ENCODE measurements around the gene ITPKA.
"Not testable (repeated sequence)": the region's sequence is repeated elsewhere in the genome, so short reads cannot be mapped to it uniquely, and the experiment has no call there.

The ITPKA gene

DNA sequence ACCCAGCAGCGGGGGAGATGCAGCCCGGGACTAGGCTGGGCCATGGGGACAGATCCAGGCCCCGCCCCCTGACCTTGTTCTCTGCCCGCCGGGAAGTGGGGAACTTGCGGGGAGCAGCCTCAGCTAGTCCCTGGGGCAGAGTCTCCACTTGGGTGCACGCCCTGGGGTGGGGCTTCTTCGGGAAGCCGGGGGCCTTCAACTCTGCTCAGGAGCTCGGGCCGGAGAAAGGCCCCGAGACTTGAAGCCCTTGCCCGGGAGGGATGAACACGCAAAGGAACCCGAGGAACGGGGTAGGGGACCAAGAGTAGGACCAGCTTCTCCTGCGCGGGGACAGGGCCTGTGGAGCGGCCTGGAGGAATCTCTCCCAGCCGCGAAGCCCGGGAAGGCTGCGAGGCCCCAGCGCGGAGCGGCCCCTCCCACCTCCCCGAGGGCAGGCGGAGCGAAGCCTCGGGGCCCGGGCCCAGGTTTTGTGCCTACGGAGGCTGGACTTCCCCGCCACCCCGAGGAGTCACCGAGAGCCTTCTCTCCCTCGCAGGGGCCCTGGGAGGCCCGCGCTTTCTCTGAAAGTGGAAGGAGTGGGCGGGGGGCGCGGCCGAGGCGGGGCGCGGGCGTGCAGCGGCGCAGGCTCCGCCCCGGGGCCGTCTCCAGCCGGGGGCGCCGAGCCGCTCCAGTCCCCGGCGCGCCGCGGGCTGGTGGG is at the start of gene ITPKA:
Gene ITPKA, plus strand, starts transcription at position 670 of the 697 bp plus-strand sequence. CDS start 54 bp downstream, outside the sequence.
- peak within 1 kb of the TSS; percentile 59 to 79 for H3K4me3 ChIP-seq (ENCODE audit: low read depth in 1 of 2, low read length in 2 of 2)
- H3K27me3 ChIP-seq (ENCODE audit: low read depth, low read length) = peaks cover 20% of the 10 kb centered on the region
- peak within 1 kb of the TSS; percentile 45 for H3K27ac ChIP-seq (ENCODE audit: low read length)
- H3K4me1 ChIP-seq (ENCODE audit: control insufficient read depth in 1 of 2, insufficient read depth in 2 of 2, low read length in 2 of 2) = peaks cover 7 to 35% of the 10 kb centered on the region in 2 donors
- H3K9me3 ChIP-seq (ENCODE audit: control insufficient read depth in 1 of 2, low read length in 2 of 2) = no peaks in the 10 kb centered on the region
- no peaks in the 10 kb centered on the region for H3K36me3 ChIP-seq (ENCODE audit: control insufficient read depth in 1 of 2, insufficient read depth in 2 of 2, low read length in 2 of 2)

DNA sequence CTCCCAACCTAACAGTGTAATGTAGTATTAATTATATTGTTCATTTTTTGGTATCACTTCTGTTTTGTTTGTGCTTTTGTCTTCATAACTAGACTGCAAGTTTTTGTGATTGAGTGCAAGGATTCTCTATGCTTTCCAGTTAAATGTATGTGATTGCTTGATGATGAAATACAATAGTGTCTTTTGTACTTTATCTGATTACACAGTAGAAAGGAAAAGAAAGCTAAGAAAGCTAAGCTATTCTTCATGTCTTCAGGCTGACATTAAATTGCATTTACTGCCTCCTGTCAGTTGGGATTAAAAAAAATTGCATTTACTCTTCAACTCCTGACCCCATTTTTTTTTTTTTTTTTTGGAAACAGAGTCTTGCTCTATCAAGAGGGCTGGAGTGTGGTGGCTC is 48.3 kb upstream of the ITPKA start:
- no peak overlapping the region for H3K4me3 ChIP-seq (ENCODE audit: low read depth in 1 of 2, low read length in 2 of 2)
- H3K27ac ChIP-seq (ENCODE audit: low read length) = no peak overlapping the region
- H3K9me3 ChIP-seq (ENCODE audit: control insufficient read depth in 1 of 2, low read length in 2 of 2) = no peaks in the 10 kb centered on the region
- no peaks in the 10 kb centered on the region for H3K4me1 ChIP-seq (ENCODE audit: control insufficient read depth in 1 of 2, insufficient read depth in 2 of 2, low read length in 2 of 2)
- H3K36me3 ChIP-seq (ENCODE audit: control insufficient read depth in 1 of 2, insufficient read depth in 2 of 2, low read length in 2 of 2) = peaks cover 11 to 13% of the 10 kb centered on the region in 2 donors
- H3K27me3 ChIP-seq (ENCODE audit: low read depth, low read length) = no peaks in the 10 kb centered on the region

GRCh38 chr15:41462084-41462795 is 31.4 kb upstream of the ITPKA start:
- Histone ChIP-seq H3K36me3 (ENCODE audit: control insufficient read depth in 1 of 2, insufficient read depth in 2 of 2, low read length in 2 of 2) (peaks cover 29 to 33% of the 10 kb centered on the region in 2 donors), H3K27ac (ENCODE audit: low read length) (no peak overlapping the region), H3K4me3 (ENCODE audit: low read depth in 1 of 2, low read length in 2 of 2) (no peak overlapping the region), H3K27me3 (ENCODE audit: low read depth, low read length) (no peaks in the 10 kb centered on the region), H3K9me3 (ENCODE audit: control insufficient read depth in 1 of 2, low read length in 2 of 2) (no peaks in the 10 kb centered on the region), H3K4me1 (ENCODE audit: control insufficient read depth in 1 of 2, insufficient read depth in 2 of 2, low read length in 2 of 2) (no peaks in the 10 kb centered on the region)

- no peak overlapping the region for H3K4me3 ChIP-seq (ENCODE audit: low read depth in 1 of 2, low read length in 2 of 2)
- no peak overlapping the region for H3K27ac ChIP-seq (ENCODE audit: low read length)
- peaks cover 22 to 39% of the 10 kb centered on the region in 2 donors for H3K36me3 ChIP-seq (ENCODE audit: control insufficient read depth in 1 of 2, insufficient read depth in 2 of 2, low read length in 2 of 2)
- H3K27me3 ChIP-seq (ENCODE audit: low read depth, low read length) = no peaks in the 10 kb centered on the region
- no peaks in the 10 kb centered on the region for H3K9me3 ChIP-seq (ENCODE audit: control insufficient read depth in 1 of 2, low read length in 2 of 2)
- no peaks in the 10 kb centered on the region for H3K4me1 ChIP-seq (ENCODE audit: control insufficient read depth in 1 of 2, insufficient read depth in 2 of 2, low read length in 2 of 2)
Measured at GRCh38 chr15:41464889-41465580, 28.6 kb upstream of the ITPKA start.

- Histone ChIP-seq H3K4me3 (ENCODE audit: low read depth in 1 of 2, low read length in 2 of 2) (no peak overlapping the region), H3K4me1 (ENCODE audit: control insufficient read depth in 1 of 2, insufficient read depth in 2 of 2, low read length in 2 of 2) (no peaks in the 10 kb centered on the region), H3K27me3 (ENCODE audit: low read depth, low read length) (no peaks in the 10 kb centered on the region), H3K36me3 (ENCODE audit: control insufficient read depth in 1 of 2, insufficient read depth in 2 of 2, low read length in 2 of 2) (peaks cover 28 to 46% of the 10 kb centered on the region in 2 donors), H3K27ac (ENCODE audit: low read length) (no peak overlapping the region), H3K9me3 (ENCODE audit: control insufficient read depth in 1 of 2, low read length in 2 of 2) (no peaks in the 10 kb centered on the region)
Measured at GRCh38 chr15:41465822-41466421, 27.8 kb upstream of the ITPKA start.

DNA sequence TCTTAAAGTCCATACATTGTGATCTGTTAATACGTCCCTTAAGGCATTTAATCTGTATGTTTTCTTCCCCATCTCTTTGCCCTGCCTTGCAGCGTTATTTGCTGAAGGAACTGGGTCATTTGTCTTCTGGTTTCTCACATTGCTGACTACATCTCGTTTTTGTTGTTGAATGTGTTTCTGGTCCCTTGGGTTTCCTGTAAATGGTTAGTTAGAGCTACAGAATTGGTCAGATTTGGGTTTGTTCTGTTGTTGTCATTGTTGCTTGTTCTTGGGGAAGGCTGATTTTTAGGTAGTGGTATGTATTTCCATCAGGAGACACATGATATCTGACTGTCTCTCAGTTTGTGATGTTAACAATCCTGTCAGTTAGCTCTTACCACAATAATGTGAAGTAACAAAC is 27.0 kb upstream of the ITPKA start:
- no peaks in the 10 kb centered on the region for H3K27me3 ChIP-seq (ENCODE audit: low read depth, low read length)
- H3K9me3 ChIP-seq (ENCODE audit: control insufficient read depth in 1 of 2, low read length in 2 of 2) = no peaks in the 10 kb centered on the region
- H3K4me3 ChIP-seq (ENCODE audit: low read depth in 1 of 2, low read length in 2 of 2) = no peak overlapping the region
- H3K36me3 ChIP-seq (ENCODE audit: control insufficient read depth in 1 of 2, insufficient read depth in 2 of 2, low read length in 2 of 2) = peaks cover 34 to 51% of the 10 kb centered on the region in 2 donors
- H3K27ac ChIP-seq (ENCODE audit: low read length) = no peak overlapping the region
- H3K4me1 ChIP-seq (ENCODE audit: control insufficient read depth in 1 of 2, insufficient read depth in 2 of 2, low read length in 2 of 2) = no peaks in the 10 kb centered on the region

- not testable (repeated sequence) for H3K4me1 ChIP-seq (ENCODE audit: control insufficient read depth in 1 of 2, insufficient read depth in 2 of 2, low read length in 2 of 2); H3K27me3 ChIP-seq (ENCODE audit: low read depth, low read length); H3K9me3 ChIP-seq (ENCODE audit: control insufficient read depth in 1 of 2, low read length in 2 of 2); H3K4me3 ChIP-seq (ENCODE audit: low read depth in 1 of 2, low read length in 2 of 2); H3K27ac ChIP-seq (ENCODE audit: low read length)
- peaks cover 40 to 65% of the 10 kb centered on the region in 2 donors for H3K36me3 ChIP-seq (ENCODE audit: control insufficient read depth in 1 of 2, insufficient read depth in 2 of 2, low read length in 2 of 2)
Measured at GRCh38 chr15:41469644-41470043, 24.0 kb upstream of the ITPKA start.

GRCh38 chr15:41473418-41473817 is 20.3 kb upstream of the ITPKA start:
- Histone ChIP-seq H3K9me3 (ENCODE audit: control insufficient read depth in 1 of 2, low read length in 2 of 2) (no peaks in the 10 kb centered on the region), H3K4me1 (ENCODE audit: control insufficient read depth in 1 of 2, insufficient read depth in 2 of 2, low read length in 2 of 2) (no peaks in the 10 kb centered on the region), H3K4me3 (ENCODE audit: low read depth in 1 of 2, low read length in 2 of 2) (no peak overlapping the region), H3K27ac (ENCODE audit: low read length) (no peak overlapping the region), H3K36me3 (ENCODE audit: control insufficient read depth in 1 of 2, insufficient read depth in 2 of 2, low read length in 2 of 2) (peaks cover 52 to 76% of the 10 kb centered on the region in 2 donors), H3K27me3 (ENCODE audit: low read depth, low read length) (no peaks in the 10 kb centered on the region)

DNA sequence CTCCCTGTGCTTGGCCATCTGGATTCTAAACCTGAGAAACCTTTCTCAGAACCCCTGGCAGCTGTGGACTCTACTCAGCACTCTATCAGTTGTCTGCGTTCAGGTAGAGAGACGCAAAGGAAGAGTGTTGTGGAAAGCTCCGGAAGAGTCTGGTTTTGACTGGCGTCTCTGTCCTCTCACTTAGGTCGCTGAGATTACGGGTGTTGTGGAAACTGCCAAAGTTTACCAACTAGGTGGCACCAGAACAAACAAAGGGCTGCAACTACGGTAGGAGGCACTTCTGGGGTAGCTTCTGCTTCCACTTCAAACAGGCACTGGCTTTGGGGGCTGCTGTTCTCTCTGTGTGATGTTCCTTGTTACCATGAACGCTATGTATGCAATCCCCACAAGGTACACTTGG is 19.2 kb upstream of the ITPKA start:
- Histone ChIP-seq H3K27ac (ENCODE audit: low read length) (no peak overlapping the region), H3K4me1 (ENCODE audit: control insufficient read depth in 1 of 2, insufficient read depth in 2 of 2, low read length in 2 of 2) (no peaks in the 10 kb centered on the region), H3K4me3 (ENCODE audit: low read depth in 1 of 2, low read length in 2 of 2) (no peak overlapping the region), H3K36me3 (ENCODE audit: control insufficient read depth in 1 of 2, insufficient read depth in 2 of 2, low read length in 2 of 2) (peaks cover 62 to 76% of the 10 kb centered on the region in 2 donors), H3K27me3 (ENCODE audit: low read depth, low read length) (no peaks in the 10 kb centered on the region), H3K9me3 (ENCODE audit: control insufficient read depth in 1 of 2, low read length in 2 of 2) (no peaks in the 10 kb centered on the region)

- Histone ChIP-seq H3K4me3 (ENCODE audit: low read depth in 1 of 2, low read length in 2 of 2) (no peak overlapping the region), H3K9me3 (ENCODE audit: control insufficient read depth in 1 of 2, low read length in 2 of 2) (no peaks in the 10 kb centered on the region), H3K4me1 (ENCODE audit: control insufficient read depth in 1 of 2, insufficient read depth in 2 of 2, low read length in 2 of 2) (no peaks in the 10 kb centered on the region), H3K36me3 (ENCODE audit: control insufficient read depth in 1 of 2, insufficient read depth in 2 of 2, low read length in 2 of 2) (peaks cover 62 to 76% of the 10 kb centered on the region in 2 donors), H3K27me3 (ENCODE audit: low read depth, low read length) (no peaks in the 10 kb centered on the region), H3K27ac (ENCODE audit: low read length) (no peak overlapping the region)
Measured at GRCh38 chr15:41474941-41475340, 18.7 kb upstream of the ITPKA start.

DNA sequence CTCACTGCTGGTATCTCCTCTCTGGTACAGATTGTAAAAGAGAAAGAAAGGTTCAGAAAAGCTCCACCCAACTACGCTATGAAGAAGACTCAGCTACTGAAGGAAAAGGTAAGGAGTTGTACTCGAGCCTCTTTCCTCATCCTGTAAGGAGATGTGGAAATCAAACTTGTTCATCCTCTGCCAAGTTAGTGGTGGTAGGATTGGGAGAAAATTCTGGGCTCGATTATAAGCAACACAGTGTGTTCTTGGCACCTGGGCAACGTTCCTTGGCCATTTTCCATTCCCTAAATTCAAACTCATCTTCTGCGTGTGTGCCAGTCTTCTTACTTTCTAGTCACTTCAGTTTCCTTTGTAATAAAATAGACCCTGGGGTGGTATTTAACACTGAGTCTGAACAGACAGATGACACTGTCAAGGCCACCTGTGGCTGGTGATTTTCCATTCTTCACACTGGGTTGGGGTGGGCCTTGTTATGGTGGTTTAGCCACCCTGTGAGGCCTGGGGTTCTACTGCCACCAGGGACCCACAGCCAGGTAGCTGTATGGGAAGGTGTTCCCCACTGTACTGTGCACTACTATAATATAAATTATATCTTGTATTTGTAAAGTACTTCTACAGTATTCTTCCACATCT is 17.1 kb upstream of the ITPKA start:
- H3K27me3 ChIP-seq (ENCODE audit: low read depth, low read length) = no peaks in the 10 kb centered on the region
- H3K4me1 ChIP-seq (ENCODE audit: control insufficient read depth in 1 of 2, insufficient read depth in 2 of 2, low read length in 2 of 2) = no peaks in the 10 kb centered on the region
- no peaks in the 10 kb centered on the region for H3K9me3 ChIP-seq (ENCODE audit: control insufficient read depth in 1 of 2, low read length in 2 of 2)
- H3K27ac ChIP-seq (ENCODE audit: low read length) = no peak overlapping the region
- H3K4me3 ChIP-seq (ENCODE audit: low read depth in 1 of 2, low read length in 2 of 2) = no peak overlapping the region
- peaks cover 59 to 79% of the 10 kb centered on the region in 2 donors for H3K36me3 ChIP-seq (ENCODE audit: control insufficient read depth in 1 of 2, insufficient read depth in 2 of 2, low read length in 2 of 2)

All from muscle layer of duodenum (tissue), 2 donors.